HFFc6 (cell line): ENCODE results near the gene TF. TPM values are rescaled to one million over a fixed set of nuclear protein-coding genes. Genes with fewer than 3 reads are reported as not detected.

ENCODE experiments used
- DNase-seq: peaks from one replicate; pipeline ENCODE4 v3.0.0-alpha.2; 2018
- H3K27ac Mint-ChIP-seq: 2 replicates; pipeline ENCODE4 v1.8.0; 2020; ENCODE audit warnings: mild to moderate bottlenecking, mixed read lengths
- H3K27me3 Mint-ChIP-seq: 2 replicates; pipeline ENCODE4 v1.8.0; 2021; ENCODE audit warnings: mild to moderate bottlenecking, moderate library complexity, mixed read lengths; ENCODE audit not compliant: insufficient read depth
- H3K36me3 Mint-ChIP-seq: 2 replicates; pipeline ENCODE4 v1.8.0; 2021; ENCODE audit warnings: low read depth, mixed read lengths
- H3K4me1 Mint-ChIP-seq: 2 replicates; pipeline ENCODE4 v1.8.0; 2020; ENCODE audit warnings: low read depth, mixed read lengths
- H3K4me3 Mint-ChIP-seq: 2 replicates; pipeline ENCODE4 v1.8.0; 2020; ENCODE audit warnings: mild to moderate bottlenecking, moderate library complexity, mixed read lengths
- H3K9me3 Mint-ChIP-seq: 2 replicates; pipeline ENCODE4 v1.8.0; 2020; ENCODE audit warnings: mild to moderate bottlenecking, mixed read lengths
- CTCF ChIP-seq: fragments of 200-600 bp; sonication (generic); IDR thresholded peaks from 2 replicates; pipeline ENCODE4 v1.5.0; 2021; ENCODE audit warnings: antibody characterized with exemption, mild to moderate bottlenecking
- total RNA-seq, 6 experiments: library from RNA; stranded (reverse); fragmentation: NEBNext Ultra II Directional; extraction: Animal tissue kit (Norgen Biotek cat#: 25700); gene quantifications; 2 replicates in 1 of 6; 3 replicates in 5 of 6; pipeline ENCODE4 v1.2.3, GENCODE V29; 2021

The TF gene
- total RNA-seq, 6 experiments from 2014 or later, result under 0.01 to 0.13 (median 0.02) TPM; not detected in 1

- H3K9me3 Mint-ChIP-seq, result no peaks in the 10 kb centered on the region
- H3K27me3 Mint-ChIP-seq, result peaks cover 29% of the 10 kb centered on the region
- H3K36me3 Mint-ChIP-seq, result no peaks in the 10 kb centered on the region
- H3K27ac Mint-ChIP-seq, result no peak overlapping the region
- no peak overlapping the region for H3K4me3 Mint-ChIP-seq
- no peaks in the 10 kb centered on the region for H3K4me1 Mint-ChIP-seq
- no peak for TF ChIP-seq CTCF
- DNase-seq, result no peak
Observed at GRCh38 chr3:133746712-133747066, 496 bp downstream of the TF start.

GRCh38 chr3:133747373-133747772 lies 1.2 kb downstream of the TF start:
- H3K27me3 Mint-ChIP-seq, result peaks cover 26% of the 10 kb centered on the region
- no peak for DNase-seq

GRCh38 chr3:133747907-133748639 lies 1.9 kb downstream of the TF start:
- Mint-ChIP-seq H3K4me1 (no peaks in the 10 kb centered on the region), H3K4me3 (no peak overlapping the region), H3K9me3 (no peaks in the 10 kb centered on the region), H3K27me3 (peaks cover 28% of the 10 kb centered on the region), H3K36me3 (no peaks in the 10 kb centered on the region), H3K27ac (no peak overlapping the region)
- no peak for TF ChIP-seq CTCF
- DNase-seq, result no peak

More at GRCh38 chr3:133747373-133747772, 1.2 kb downstream of the TF start:
- H3K4me3 Mint-ChIP-seq, result no peak overlapping the region
- H3K36me3 Mint-ChIP-seq, result no peaks in the 10 kb centered on the region
- H3K4me1 Mint-ChIP-seq, result no peaks in the 10 kb centered on the region
- no peak for TF ChIP-seq CTCF
- no peak overlapping the region for H3K27ac Mint-ChIP-seq
- H3K9me3 Mint-ChIP-seq, result no peaks in the 10 kb centered on the region

GRCh38 chr3:133749427-133750258 lies 3.5 kb downstream of the TF start:
- TF ChIP-seq CTCF, result no peak
- Mint-ChIP-seq H3K4me3 (no peak overlapping the region), H3K27ac (no peak overlapping the region), H3K27me3 (peaks cover 30% of the 10 kb centered on the region), H3K9me3 (no peaks in the 10 kb centered on the region), H3K36me3 (no peaks in the 10 kb centered on the region), H3K4me1 (no peaks in the 10 kb centered on the region)
- no peak for DNase-seq

GRCh38 chr3:133750259-133750656 lies 4.1 kb downstream of the TF start:
- Mint-ChIP-seq H3K9me3 (no peaks in the 10 kb centered on the region), H3K4me1 (no peaks in the 10 kb centered on the region)

More at GRCh38 chr3:133750259-133750656, 4.1 kb downstream of the TF start:
- Mint-ChIP-seq H3K27ac (no peak overlapping the region), H3K4me3 (no peak overlapping the region), H3K36me3 (no peaks in the 10 kb centered on the region), H3K27me3 (peaks cover 27% of the 10 kb centered on the region)
- no peak for DNase-seq
- no peak for TF ChIP-seq CTCF
